ENCODE measurements around the gene CHN2.

- TF ChIP-seq POLR2A (IDR thresholded peaks at IDR 0.05) (no peak), POLR2AphosphoS5 (IDR thresholded peaks at IDR 0.05) (no peak)
These were observed 47.7 kb downstream of the CHN2 start for GRCh38 chr7:29242265-29242664.

All from upper lobe of left lung (tissue), 4 donors.